PC-3 (cell line): ENCODE data around the gene FBXO24. TPM values are rescaled to one million over a fixed set of nuclear protein-coding genes. Genes with fewer than 3 reads are reported as not detected.

Experiments used
- ATAC-seq: fragments of 200-7000 bp; cut with Tn5 transposase; 2 replicates; pipeline ENCODE4 v1.9.1; 2020; ENCODE audit warnings: mild to moderate bottlenecking, moderate library complexity
- BruUV-seq: library from RNA; stranded (reverse); fragments of 400-500 nt; replicated peaks from 2 replicates; lab custom pipeline; 2021; lab: Mats Ljungman, UMichigan
- CTCF ChIA-PET: fragments of 300-600 bp; sonication (Branson Sonifier 250); formaldehyde crosslinking; loops from one replicate; lab custom pipeline; 2022; ENCODE audit warnings: antibody characterized with exemption; lab: Charles Lee
- POLR2A ChIA-PET: fragments of 300-600 bp; sonication (Branson Sonifier 250); formaldehyde crosslinking; loops from one replicate; lab custom pipeline; 2022; ENCODE audit warnings: antibody characterized with exemption; ENCODE audit not compliant: unreplicated experiment; lab: Charles Lee
- DNase-seq: peaks from one replicate; pipeline ENCODE4 v3.0.0-alpha.2; 2015
- H2AFZ ChIP-seq: fragments of 300-600 bp; sonication (generic); 2 replicates; pipeline ENCODE4 v1.6.0; 2016; ENCODE audit warnings: antibody characterized with exemption, low read length
- H3F3A ChIP-seq: fragments of 300-600 bp; sonication (generic); one replicate; pipeline ENCODE4 v1.6.0; 2017; ENCODE audit warnings: antibody characterized with exemption, low read length, control low read depth, mild to moderate bottlenecking; ENCODE audit not compliant: unreplicated experiment
- H3K27ac ChIP-seq: fragments of 300-600 bp; sonication (generic); 2 replicates; pipeline ENCODE4 v1.5.1; 2016; ENCODE audit warnings: mild to moderate bottlenecking, low read length
- H3K27me3 ChIP-seq: fragments of 300-600 bp; sonication (generic); 2 replicates; pipeline ENCODE4 v1.6.1; 2016; ENCODE audit warnings: low read length, mixed read lengths
- H3K36me3 ChIP-seq: fragments of 300-600 bp; sonication (generic); 2 replicates; pipeline ENCODE4 v1.6.1; 2016; ENCODE audit warnings: low read depth, mixed run types, low read length, mixed read lengths
- H3K4me1 ChIP-seq: fragments of 300-600 bp; sonication (generic); 2 replicates; pipeline ENCODE4 v1.5.1; 2016; ENCODE audit warnings: low read length; ENCODE audit not compliant: insufficient read depth
- H3K4me2 ChIP-seq: fragments of 300-600 bp; sonication (generic); 2 replicates; pipeline ENCODE4 v1.6.0; 2016; ENCODE audit warnings: low read length
- H3K4me3 ChIP-seq: fragments of 300-600 bp; sonication (generic); 2 replicates; pipeline ENCODE4 v1.5.1; 2016; ENCODE audit warnings: mild to moderate bottlenecking, low read length, mixed read lengths
- H3K79me2 ChIP-seq: fragments of 300-600 bp; sonication (generic); 2 replicates; pipeline ENCODE4 v1.6.1; 2017; ENCODE audit warnings: low read length, mixed read lengths
- H3K9ac ChIP-seq: fragments of 300-600 bp; sonication (generic); 2 replicates; pipeline ENCODE4 v1.6.0; 2016; ENCODE audit warnings: mild to moderate bottlenecking, low read length
- H3K9me2 ChIP-seq: fragments of 300-600 bp; sonication (generic); replicated peaks from 2 replicates; pipeline ENCODE4 v1.6.1; 2016; ENCODE audit warnings: mixed run types, low read length, mixed read lengths
- H3K9me3 ChIP-seq: fragments of 300-600 bp; sonication (generic); 2 replicates; pipeline ENCODE4 v1.6.1; 2016; ENCODE audit warnings: low read length, mixed read lengths
- H4K20me1 ChIP-seq: fragments of 300-600 bp; sonication (generic); 2 replicates; pipeline ENCODE4 v1.6.1; 2016; ENCODE audit warnings: low read length, mixed read lengths
- EZH2 ChIP-seq: fragments of 300-600 bp; sonication (generic); IDR thresholded peaks from one replicate; pipeline ENCODE4 v1.6.1; 2017; ENCODE audit warnings: antibody characterized with exemption, mild to moderate bottlenecking, low read length; ENCODE audit not compliant: unreplicated experiment
- EZH2phosphoT487 ChIP-seq: fragments of 300-600 bp; sonication (generic); IDR thresholded peaks from 2 replicates; pipeline ENCODE4 v1.6.1; 2018; ENCODE audit warnings: mild to moderate bottlenecking, antibody characterized with exemption, low read length, borderline replicate concordance
- intact Hi-C: fragments of 100-400 bp; cut with micrococcal nuclease; formaldehyde crosslinking; loops from 2 replicates; pipeline ENCODE4 v1.9.0; 2023
- total RNA-seq: library from RNA; depleted of rRNA; stranded (reverse); fragments of >200 nt; gene quantifications from 2 replicates; pipeline ENCODE4 v1.2.3, GENCODE V29; 2014
- TF ChIP-seq, protein P1 (sequence below): fragments of 300-600 bp; sonication (generic); conservative IDR thresholded peaks from 2 replicates; pipeline ENCODE4 v1.5.1; 2017; ENCODE audit warnings: antibody characterized with exemption, low read depth, mild to moderate bottlenecking, low read length

The FBXO24 gene
- total RNA-seq, 1 experiment from 2014 or later: 0.40 TPM

DNA sequence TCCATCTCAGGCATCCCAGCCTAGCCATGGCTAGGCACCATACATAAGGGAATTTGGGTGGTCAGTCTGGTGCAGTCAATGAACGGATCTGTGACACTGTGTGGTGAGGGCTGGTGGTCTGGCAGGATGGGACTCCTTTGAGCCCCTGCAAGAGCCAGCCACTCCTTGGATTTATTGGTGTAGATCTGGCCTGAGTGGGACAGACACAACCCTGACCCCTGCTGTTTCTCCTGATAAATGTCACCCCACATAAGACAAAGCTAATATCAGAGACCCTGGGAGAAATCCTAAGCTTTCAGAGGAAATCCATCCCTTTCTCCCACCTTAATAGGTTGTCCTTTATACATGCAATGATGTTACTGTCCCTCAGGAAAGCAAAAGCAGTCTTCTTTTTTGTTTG, 2.3 kb downstream of the FBXO24 start:
- Histone ChIP-seq H3K9me2 (no peaks in the 10 kb centered on the region), H3K4me3 (no peak overlapping the region), H4K20me1 (no peaks in the 10 kb centered on the region), H2AFZ (no peak overlapping the region), H3K27ac (no peak overlapping the region), H3K4me2 (no peak overlapping the region), H3K9ac (no peak overlapping the region), H3K4me1 (peaks cover 15% of the 10 kb centered on the region), H3K36me3 (no peaks in the 10 kb centered on the region), H3K79me2 (peaks cover 20% of the 10 kb centered on the region), H3F3A (no peaks in the 10 kb centered on the region), H3K27me3 (no peaks in the 10 kb centered on the region), H3K9me3 (no peaks in the 10 kb centered on the region)
- CTCF ChIA-PET: interaction anchor here (0.5 to 1.2 kb wide), 11 partner anchors 17 to 697 kb away, joined by 3 to 12 read pairs (median 4); partner anchors contain the start of genes SRRT and ZCWPW1
- intact Hi-C loops: loop anchor here (1.0 to 5.0 kb wide), 2 partner anchors 24 to 104 kb away; partner anchors contain the start of gene GIGYF1
- no TSS peak for BruUV-seq
- DNase-seq: peak; percentile 36
- ATAC-seq: no peak
- POLR2A ChIA-PET: interaction anchor here (0.6 to 0.7 kb wide), 4 partner anchors 23 to 584 kb away, joined by 3 to 17 read pairs (median 4); no protein-coding TSS in a partner anchor
- TF ChIP-seq, protein P1, sequence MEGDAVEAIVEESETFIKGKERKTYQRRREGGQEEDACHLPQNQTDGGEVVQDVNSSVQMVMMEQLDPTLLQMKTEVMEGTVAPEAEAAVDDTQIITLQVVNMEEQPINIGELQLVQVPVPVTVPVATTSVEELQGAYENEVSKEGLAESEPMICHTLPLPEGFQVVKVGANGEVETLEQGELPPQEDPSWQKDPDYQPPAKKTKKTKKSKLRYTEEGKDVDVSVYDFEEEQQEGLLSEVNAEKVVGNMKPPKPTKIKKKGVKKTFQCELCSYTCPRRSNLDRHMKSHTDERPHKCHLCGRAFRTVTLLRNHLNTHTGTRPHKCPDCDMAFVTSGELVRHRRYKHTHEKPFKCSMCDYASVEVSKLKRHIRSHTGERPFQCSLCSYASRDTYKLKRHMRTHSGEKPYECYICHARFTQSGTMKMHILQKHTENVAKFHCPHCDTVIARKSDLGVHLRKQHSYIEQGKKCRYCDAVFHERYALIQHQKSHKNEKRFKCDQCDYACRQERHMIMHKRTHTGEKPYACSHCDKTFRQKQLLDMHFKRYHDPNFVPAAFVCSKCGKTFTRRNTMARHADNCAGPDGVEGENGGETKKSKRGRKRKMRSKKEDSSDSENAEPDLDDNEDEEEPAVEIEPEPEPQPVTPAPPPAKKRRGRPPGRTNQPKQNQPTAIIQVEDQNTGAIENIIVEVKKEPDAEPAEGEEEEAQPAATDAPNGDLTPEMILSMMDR: peak; percentile 49; the same call in 1 of the 2 replicates
- TF ChIP-seq EZH2: no peak
- TF ChIP-seq EZH2phosphoT487: no peak

DNA sequence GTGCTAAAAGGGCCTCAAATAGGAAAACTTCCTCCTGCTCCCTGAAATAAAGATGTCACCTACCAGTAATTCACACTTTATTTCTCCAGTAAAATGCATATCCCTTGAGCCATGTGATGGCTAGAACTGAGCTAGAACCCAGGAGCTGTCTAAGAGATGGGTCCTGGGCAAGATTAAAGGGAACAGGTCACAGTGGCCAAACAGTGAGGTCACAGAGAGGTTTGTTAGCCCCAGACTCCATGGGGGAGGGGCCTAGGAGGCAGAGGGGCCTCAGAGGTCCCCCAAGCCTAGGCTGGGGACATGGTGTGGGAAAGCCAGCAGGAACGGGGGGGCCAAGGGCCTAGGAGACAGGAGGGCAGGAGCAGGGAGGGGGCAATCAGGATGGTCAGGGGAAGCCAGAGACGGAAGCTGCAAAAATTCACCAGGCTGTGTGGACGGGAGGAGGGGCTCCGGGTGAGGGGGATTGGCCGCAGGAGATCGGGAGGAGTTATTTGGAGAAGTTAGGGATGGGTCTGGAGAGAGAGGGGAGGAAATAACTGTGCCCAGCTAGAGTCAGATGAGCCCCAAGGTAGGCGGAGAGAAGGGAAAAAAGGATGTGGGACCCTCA, 3.3 kb downstream of the FBXO24 start:
- Histone ChIP-seq H2AFZ (no peak overlapping the region), H3K27me3 (no peaks in the 10 kb centered on the region), H3K36me3 (no peaks in the 10 kb centered on the region), H3K27ac (no peak overlapping the region), H3K4me2 (no peak overlapping the region), H3K9me3 (no peaks in the 10 kb centered on the region), H3K4me1 (peaks cover 7% of the 10 kb centered on the region; the same call in 1 of the 2 replicates), H3K9ac (no peak overlapping the region), H4K20me1 (no peaks in the 10 kb centered on the region), H3K4me3 (no peak overlapping the region), H3K9me2 (no peaks in the 10 kb centered on the region), H3F3A (no peaks in the 10 kb centered on the region), H3K79me2 (peaks cover 12% of the 10 kb centered on the region)
- TF ChIP-seq EZH2 (no peak), EZH2phosphoT487 (no peak)
- TF ChIP-seq, protein P1: no peak
- intact Hi-C loops: loop anchor here (5.0 kb wide), 1 partner anchor 103 kb away; the partner anchor contains the start of gene GIGYF1
- ChIA-PET POLR2A (no interaction called here), CTCF (interaction anchor here (1.2 kb wide), 1 partner anchor 25 kb away, joined by 12 read pairs; no protein-coding TSS in a partner anchor)
- ATAC-seq (no peak), DNase-seq (no peak)
- no TSS peak for BruUV-seq
